HepG2 (cell line): ENCODE data around the gene KCNS1. TPM values are rescaled to one million over a fixed set of nuclear protein-coding genes. Genes with fewer than 3 reads are reported as not detected.

Source experiments
- ARNT ChIP-seq: fragments of 450-650 bp; IDR thresholded peaks from 2 replicates; pipeline ENCODE4 v1.6.1; 2017
- CBX5 ChIP-seq: sonication (generic); formaldehyde crosslinking; IDR thresholded peaks from 2 replicates; pipeline ENCODE4 v1.4.0; 2020; ENCODE audit warnings: missing genetic modification reagents, borderline replicate concordance
- DNMT1 ChIP-seq: sonication (generic); formaldehyde crosslinking; IDR thresholded peaks from 2 replicates; pipeline ENCODE4 v1.5.1; 2020; ENCODE audit warnings: mild to moderate bottlenecking, missing genetic modification reagents
- ERF ChIP-seq: IDR thresholded peaks from 2 replicates; pipeline ENCODE4 v1.6.1; 2018; ENCODE audit warnings: missing biosample characterization, missing genetic modification reagents
- FOXA1 ChIP-seq, 2 experiments: fragments of 450-650 bp in 1 of 2; sonication (generic) in 1 of 2; formaldehyde crosslinking in 1 of 2; IDR thresholded peaks; 2 replicates each; pipeline versions ENCODE4 v1.4.0 to v1.6.1; 2016 to 2020; ENCODE audit warnings: missing genetic modification reagents in 1 of 2
- GABPA ChIP-seq, 2 experiments: IDR thresholded peaks; 2 replicates each; pipeline ENCODE4 v1.6.1; 2011 to 2016; ENCODE audit warnings: low read depth in 2 of 2, low read length in 1 of 2, missing biosample characterization in 1 of 2, missing genetic modification characterization in 1 of 2
- HMGXB4 ChIP-seq, 2 experiments: sonication (generic) in 1 of 2; formaldehyde crosslinking in 1 of 2; IDR thresholded peaks; 2 replicates each; pipeline versions ENCODE4 v1.4.0 to v1.6.1; 2018 to 2020; ENCODE audit warnings: missing genetic modification reagents in 2 of 2, borderline replicate concordance in 1 of 2, low read depth in 1 of 2, mild to moderate bottlenecking in 1 of 2, missing biosample characterization in 1 of 2
- HOXA9 ChIP-seq: sonication (generic); formaldehyde crosslinking; IDR thresholded peaks from 2 replicates; pipeline ENCODE4 v1.8.1; 2022; ENCODE audit warnings: missing genetic modification reagents, mild to moderate bottlenecking, moderate library complexity, borderline replicate concordance
- ISX ChIP-seq: sonication (generic); formaldehyde crosslinking; conservative IDR thresholded peaks from 2 replicates; pipeline ENCODE4 v1.5.0; 2020; ENCODE audit warnings: missing genetic modification reagents
- KDM1A ChIP-seq: IDR thresholded peaks from 2 replicates; pipeline ENCODE4 v1.6.1; 2016; ENCODE audit warnings: missing compliant biosample characterization
- KDM5B ChIP-seq: sonication (generic); formaldehyde crosslinking; IDR thresholded peaks from 2 replicates; pipeline ENCODE4 v1.4.0; 2020; ENCODE audit warnings: missing genetic modification reagents, mild to moderate bottlenecking, borderline replicate concordance
- NR3C1 ChIP-seq: sonication (generic); formaldehyde crosslinking; IDR thresholded peaks from 2 replicates; pipeline ENCODE4 v1.4.0; 2020; ENCODE audit warnings: missing genetic modification reagents
- POLR2AphosphoS5 ChIP-seq: IDR thresholded peaks from 2 replicates; pipeline ENCODE4 v1.6.1; 2012; ENCODE audit warnings: low read depth, low read length
- RBAK ChIP-seq: sonication (generic); formaldehyde crosslinking; IDR thresholded peaks from 2 replicates; pipeline ENCODE4 v1.5.1; 2020; ENCODE audit warnings: mild to moderate bottlenecking, missing genetic modification reagents
- SMARCE1 ChIP-seq: fragments of 450-650 bp; IDR thresholded peaks from 2 replicates; pipeline ENCODE4 v1.6.1; 2017; ENCODE audit warnings: borderline replicate concordance
- ZNF124 ChIP-seq: sonication (generic); formaldehyde crosslinking; IDR thresholded peaks from 2 replicates; pipeline ENCODE4 v1.4.0; 2020; ENCODE audit warnings: missing genetic modification reagents
- ZNF225 ChIP-seq: sonication (generic); formaldehyde crosslinking; IDR thresholded peaks from 2 replicates; pipeline ENCODE4 v1.4.0; 2020; ENCODE audit warnings: mild to moderate bottlenecking, missing genetic modification reagents
- ZNF296 ChIP-seq: sonication (generic); formaldehyde crosslinking; conservative IDR thresholded peaks from 2 replicates; pipeline ENCODE4 v1.5.0; 2020; ENCODE audit warnings: mild to moderate bottlenecking, missing genetic modification reagents
- ZNF501 ChIP-seq: sonication (generic); formaldehyde crosslinking; IDR thresholded peaks from 2 replicates; pipeline ENCODE4 v1.5.1; 2020; ENCODE audit warnings: mild to moderate bottlenecking, moderate library complexity, missing genetic modification reagents
- ZNF530 ChIP-seq: sonication (generic); formaldehyde crosslinking; IDR thresholded peaks from 2 replicates; pipeline ENCODE4 v1.5.0; 2020; ENCODE audit warnings: low read depth, mild to moderate bottlenecking, missing genetic modification reagents
- polyA plus RNA-seq, 8 experiments: library from polyadenylated mRNA; depleted of rRNA in 3 of 8; stranded (reverse) in 7 of 8; unstranded in 1 of 8; fragments of >200 nt; fragmentation: Illumina TruSeq in 4 of 8; extraction: Trizol in 4 of 8; gene quantifications; 2 replicates each; pipeline versions ENCODE4 v1.2.1 to v1.2.3, GENCODE V29; 2011 to 2016; ENCODE audit warnings: low read depth in 4 of 8, missing spikeins in 1 of 8, mixed read lengths in 1 of 8; ENCODE audit not compliant: insufficient read depth in 1 of 8
- total RNA-seq, 5 experiments: library from RNA; depleted of rRNA; stranded (reverse); fragments of >200 nt; fragmentation: Illumina TruSeq; extraction: Trizol; gene quantifications; 2 replicates each; pipeline ENCODE4 v1.2.3, GENCODE V29; 2016; ENCODE audit warnings: low read depth in 1 of 5
- TF ChIP-seq, protein P1 (sequence below): sonication (generic); formaldehyde crosslinking; IDR thresholded peaks from 2 replicates; pipeline ENCODE4 v1.4.0; 2020; ENCODE audit warnings: mild to moderate bottlenecking, missing genetic modification reagents

Gene KCNS1
- total and polyA plus RNA-seq, 2 of the 13 experiments (the other 11 are each of a cell fraction or from before 2014, with no cell fraction given) = 0.03 TPM; not detected in 1

GRCh38 chr20:45138561-45139300 is 37.8 kb upstream of the KCNS1 start (continued):
- peak; percentile 53; the same call in 1 of the 2 replicates for TF ChIP-seq CBX5 (CRISPR knock-in tag)
- TF ChIP-seq, protein P1, sequence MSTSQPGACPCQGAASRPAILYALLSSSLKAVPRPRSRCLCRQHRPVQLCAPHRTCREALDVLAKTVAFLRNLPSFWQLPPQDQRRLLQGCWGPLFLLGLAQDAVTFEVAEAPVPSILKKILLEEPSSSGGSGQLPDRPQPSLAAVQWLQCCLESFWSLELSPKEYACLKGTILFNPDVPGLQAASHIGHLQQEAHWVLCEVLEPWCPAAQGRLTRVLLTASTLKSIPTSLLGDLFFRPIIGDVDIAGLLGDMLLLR (CRISPR knock-in tag) = no peak
- no peak for TF ChIP-seq ZNF296
- TF ChIP-seq FOXA1 (IDR thresholded peaks at IDR 0.05) = no peak
- no peak for TF ChIP-seq FOXA1 (CRISPR knock-in tag; IDR thresholded peaks at IDR 0.05)
- no peak for TF ChIP-seq RBAK (CRISPR knock-in tag)
- no peak for TF ChIP-seq HOXA9
- TF ChIP-seq ERF = 0 out of 2 replicates have a peak, but pooled peaks have one; percentile 42
- TF ChIP-seq ZNF124 = 0 out of 2 replicates have a peak, but pooled peaks have one; percentile 42
- TF ChIP-seq NR3C1 (CRISPR knock-in tag) = no peak
- 0 out of 4 replicates have a peak, but pooled peaks of 1 of the 2 experiments have one; percentile 20 for TF ChIP-seq HMGXB4 (CRISPR knock-in tag; IDR thresholded peaks at IDR 0.05; ENCODE audit: borderline replicate concordance in 1 of 2, low read depth in 1 of 2)
- 0 out of 2 replicates have a peak, but pooled peaks have one; percentile 36 for TF ChIP-seq ZNF501
- 0 out of 2 replicates have a peak, but pooled peaks have one; percentile 50 for TF ChIP-seq DNMT1 (CRISPR knock-in tag)
- no peak for TF ChIP-seq ZNF530 (CRISPR knock-in tag)
- no peak for TF ChIP-seq ZNF225 (CRISPR knock-in tag)
- TF ChIP-seq GABPA (IDR thresholded peaks at IDR 0.05; ENCODE audit: low read depth, low read length) = peak; percentile 52
- peak; percentile 76 for TF ChIP-seq GABPA (CRISPR knock-in tag; IDR thresholded peaks at IDR 0.05; ENCODE audit: low read depth)
- TF ChIP-seq KDM1A (CRISPR knock-in tag) = no peak
- no peak for TF ChIP-seq SMARCE1
- no peak for TF ChIP-seq ISX (CRISPR knock-in tag)
- TF ChIP-seq KDM5B = no peak
- TF ChIP-seq POLR2AphosphoS5 = no peak
- TF ChIP-seq ARNT = no peak
- TF ChIP-seq, all 625 proteins: peak for 31
